Measurements from ENCODE around the gene PPP1CA.

DNA sequence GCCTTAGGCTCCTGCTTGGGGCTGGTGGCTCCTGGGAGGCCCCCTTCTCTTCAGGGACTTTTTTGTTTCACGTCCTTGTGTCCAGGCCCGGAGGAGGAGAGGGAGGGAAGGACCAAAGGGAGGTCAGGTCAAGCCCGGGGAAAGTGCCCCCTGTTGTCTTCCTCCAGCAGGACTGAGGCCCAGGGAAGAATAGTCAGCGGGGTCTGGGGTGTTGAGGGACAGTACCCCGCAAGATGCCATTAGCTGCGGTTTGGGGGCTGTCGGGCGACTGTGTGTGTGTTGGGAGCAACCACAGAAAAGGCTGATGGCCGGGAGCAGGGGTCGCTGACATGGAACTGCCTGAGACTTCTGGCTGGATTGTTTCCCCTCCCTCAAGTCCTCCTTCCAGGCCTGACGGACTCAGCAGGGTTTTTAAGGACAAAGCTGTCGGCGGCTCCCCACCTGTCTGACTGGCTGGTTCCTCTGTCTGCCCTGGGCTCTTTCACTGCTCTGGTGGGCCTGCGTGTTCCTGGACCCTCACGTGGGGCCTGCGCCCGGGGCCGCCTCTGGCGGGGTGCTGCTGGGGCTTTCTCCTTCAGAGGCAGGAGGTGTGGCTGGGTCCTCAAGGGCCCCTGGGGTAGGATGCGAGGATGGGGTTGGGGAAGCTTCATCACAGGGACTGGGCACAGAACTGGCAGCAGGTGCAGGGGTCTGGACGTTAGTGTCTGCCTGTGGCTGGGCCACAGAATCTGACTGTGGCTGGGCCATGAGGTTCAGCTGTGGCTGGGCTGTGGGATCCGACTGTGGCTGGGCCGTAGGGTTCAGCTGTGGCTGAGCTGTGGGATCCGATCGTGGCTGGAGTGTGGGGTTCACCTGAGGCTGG is 49.4 kb upstream of the PPP1CA start:
- TF ChIP-seq, protein P1, sequence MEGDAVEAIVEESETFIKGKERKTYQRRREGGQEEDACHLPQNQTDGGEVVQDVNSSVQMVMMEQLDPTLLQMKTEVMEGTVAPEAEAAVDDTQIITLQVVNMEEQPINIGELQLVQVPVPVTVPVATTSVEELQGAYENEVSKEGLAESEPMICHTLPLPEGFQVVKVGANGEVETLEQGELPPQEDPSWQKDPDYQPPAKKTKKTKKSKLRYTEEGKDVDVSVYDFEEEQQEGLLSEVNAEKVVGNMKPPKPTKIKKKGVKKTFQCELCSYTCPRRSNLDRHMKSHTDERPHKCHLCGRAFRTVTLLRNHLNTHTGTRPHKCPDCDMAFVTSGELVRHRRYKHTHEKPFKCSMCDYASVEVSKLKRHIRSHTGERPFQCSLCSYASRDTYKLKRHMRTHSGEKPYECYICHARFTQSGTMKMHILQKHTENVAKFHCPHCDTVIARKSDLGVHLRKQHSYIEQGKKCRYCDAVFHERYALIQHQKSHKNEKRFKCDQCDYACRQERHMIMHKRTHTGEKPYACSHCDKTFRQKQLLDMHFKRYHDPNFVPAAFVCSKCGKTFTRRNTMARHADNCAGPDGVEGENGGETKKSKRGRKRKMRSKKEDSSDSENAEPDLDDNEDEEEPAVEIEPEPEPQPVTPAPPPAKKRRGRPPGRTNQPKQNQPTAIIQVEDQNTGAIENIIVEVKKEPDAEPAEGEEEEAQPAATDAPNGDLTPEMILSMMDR (optimal IDR thresholded peaks at IDR 0.05 in 1 of 3, IDR thresholded peaks at IDR 0.05 in 1 of 3, conservative IDR thresholded peaks at IDR 0.05 in 1 of 3; ENCODE audit: extremely low read depth in 1 of 3, insufficient read depth in 2 of 3, low read length in 3 of 3), result no peak
- no peak for TF ChIP-seq EZH2 (IDR thresholded peaks at IDR 0.05; ENCODE audit: low read length)

All from keratinocyte (primary cell).